GM19328 (cell line): Measurements from ENCODE around the gene ARHGEF38.
A peak's percentile ranks its signal among the peaks of the same experiment; 100 is the strongest.
"Not testable (repeated sequence)": the region's sequence is repeated elsewhere in the genome, so short reads cannot be mapped to it uniquely, and the experiment has no call there.

Source experiments
- ATAC-seq: cut with Tn5 transposase; IDR thresholded peaks from one replicate; pipeline ENCODE4 v1.9.1; 2021; ENCODE audit warnings: mild to moderate bottlenecking, moderate library complexity; ENCODE audit not compliant: unreplicated experiment

ARHGEF38 gene

GRCh38 chr4:105645440-105645839 lies 93.0 kb downstream of the ARHGEF38 start:
- ATAC-seq: no peak

GRCh38 chr4:105650190-105650589 lies 97.8 kb downstream of the ARHGEF38 start:
- ATAC-seq: no peak

GRCh38 chr4:105651884-105652283 lies 99.5 kb downstream of the ARHGEF38 start:
- ATAC-seq: no peak

GRCh38 chr4:105652286-105652888 lies 100.0 kb downstream of the ARHGEF38 start:
- ATAC-seq: no peak

GRCh38 chr4:105657117-105657765 lies 104.8 kb downstream of the ARHGEF38 start:
- ATAC-seq: no peak

GRCh38 chr4:105659190-105659589 lies 106.8 kb downstream of the ARHGEF38 start:
- ATAC-seq: no peak

- ATAC-seq: no peak
Observed at GRCh38 chr4:105661028-105661427, 108.6 kb downstream of the ARHGEF38 start.

GRCh38 chr4:105662935-105663675 lies 110.7 kb downstream of the ARHGEF38 start:
- no peak for ATAC-seq

- ATAC-seq: no peak
Observed at GRCh38 chr4:105666693-105667092, 114.3 kb downstream of the ARHGEF38 start.

GRCh38 chr4:105670684-105671083 lies 118.3 kb downstream of the ARHGEF38 start:
- no peak for ATAC-seq

- ATAC-seq: no peak
Observed at GRCh38 chr4:105671301-105671700, 118.9 kb downstream of the ARHGEF38 start.

GRCh38 chr4:105674011-105674410 lies 121.6 kb downstream of the ARHGEF38 start:
- no peak for ATAC-seq

- no peak for ATAC-seq
Observed at GRCh38 chr4:105677709-105678108, 125.3 kb downstream of the ARHGEF38 start.

GRCh38 chr4:105679186-105679585 lies 126.8 kb downstream of the ARHGEF38 start:
- ATAC-seq: no peak

- ATAC-seq: no peak
Observed at GRCh38 chr4:105683038-105683437, 130.6 kb downstream of the ARHGEF38 start.

- no peak for ATAC-seq
Observed at GRCh38 chr4:105686571-105686970, 134.2 kb downstream of the ARHGEF38 start.

GRCh38 chr4:105694812-105695211 lies 142.4 kb downstream of the ARHGEF38 start:
- not testable (repeated sequence) for ATAC-seq

- ATAC-seq: not testable (repeated sequence)
Observed at GRCh38 chr4:105695832-105696231, 143.4 kb downstream of the ARHGEF38 start.

- ATAC-seq: no peak
Observed at GRCh38 chr4:105698607-105699006, 146.2 kb downstream of the ARHGEF38 start.

GRCh38 chr4:105707782-105708180 lies 155.4 kb downstream of the ARHGEF38 start:
- ATAC-seq: no peak

GRCh38 chr4:105708181-105709080 lies 156.0 kb downstream of the ARHGEF38 start, which contains the start of the genes GSTCD and INTS12:
GSTCD (plus strand) TSS chr4:105708784; CDS start chr4:105717614, 8,830 bp downstream.
INTS12 (minus strand) TSS chr4:105708689; CDS start chr4:105700005, 8,684 bp downstream.
- peak; percentile 80 for ATAC-seq
